Endothelial cell of umbilical vein (primary cell): ENCODE results near the gene CIB2. TPM values are rescaled to one million over a fixed set of nuclear protein-coding genes. Genes with fewer than 3 reads are reported as not detected.

Experiments used
- BruUV-seq: library from RNA; stranded (reverse); fragments of 400-500 nt; replicated peaks from 2 replicates; lab custom pipeline; 2021; lab: Mats Ljungman, UMichigan
- CTCF ChIA-PET: fragments of 300-600, 350-600 bp; sonication (Branson Sonifier 250); formaldehyde crosslinking; loops from one replicate; lab custom pipeline; 2021; ENCODE audit warnings: antibody characterized with exemption, inconsistent platforms; lab: Charles Lee
- POLR2A ChIA-PET: fragments of 300-600, 350-600 bp; sonication (Branson Sonifier 250); formaldehyde crosslinking; loops from one replicate; lab custom pipeline; 2021; ENCODE audit warnings: antibody characterized with exemption, inconsistent platforms; lab: Charles Lee
- DNase-seq: peaks from one replicate; pipeline ENCODE4 v3.0.0-alpha.2; 2011; ENCODE audit warnings: low read depth, low spot score
- FAIRE-seq: peaks from 2 replicates; lab custom pipeline; 2011; peaks lifted over from hg19 to GRCh38; lab: Jason Lieb, UNC
- H2AFZ ChIP-seq: 2 replicates; pipeline ENCODE4 v1.6.0; 2012; ENCODE audit warnings: low read depth, low read length, control low read depth, inconsistent platforms
- H3K27ac ChIP-seq: 2 replicates; pipeline ENCODE4 v1.5.1; 2011; ENCODE audit warnings: low read depth, mild to moderate bottlenecking, control low read depth, low read length, moderate library complexity; ENCODE audit not compliant: insufficient read depth
- H3K27me3 ChIP-seq, 2 experiments: 2 replicates each; pipeline versions ENCODE4 v1.6.0 to v1.6.1; 2011; ENCODE audit warnings: low read length in 2 of 2, mixed read lengths in 1 of 2; ENCODE audit not compliant: control insufficient read depth in 2 of 2, insufficient read depth in 2 of 2
- H3K36me3 ChIP-seq, 2 experiments: 2 replicates in 1 of 2; 3 replicates in 1 of 2; pipeline ENCODE4 v1.5.1; 2011; ENCODE audit warnings: low read length in 2 of 2, mild to moderate bottlenecking in 1 of 2, moderate library complexity in 1 of 2; ENCODE audit not compliant: control insufficient read depth in 2 of 2, insufficient read depth in 2 of 2; ENCODE audit errors: extremely low read depth in 1 of 2
- H3K4me1 ChIP-seq: 3 replicates; pipeline ENCODE4 v1.5.1; 2011; ENCODE audit warnings: mild to moderate bottlenecking, low read length; ENCODE audit not compliant: control insufficient read depth, insufficient read depth; ENCODE audit errors: extremely low read depth
- H3K4me2 ChIP-seq: 2 replicates; pipeline ENCODE4 v1.6.1; 2011; ENCODE audit warnings: low read length, control low read depth, mixed read lengths; ENCODE audit not compliant: insufficient read depth
- H3K4me3 ChIP-seq, 3 experiments: fragments of 200-600 bp in 1 of 3; sonication (generic), shearing (Covaris generic) in 1 of 3; replicated peaks in 1 of 3; 2 replicates each; pipeline ENCODE4 v1.5.1; 2011 to 2016; ENCODE audit warnings: control low read depth in 3 of 3, low read length in 3 of 3, mild to moderate bottlenecking in 2 of 3, inconsistent platforms in 1 of 3, low read depth in 1 of 3, moderate library complexity in 1 of 3; ENCODE audit not compliant: insufficient read depth in 1 of 3
- H3K79me2 ChIP-seq: 2 replicates; pipeline ENCODE4 v1.6.0; 2012; ENCODE audit warnings: low read length, inconsistent platforms; ENCODE audit not compliant: control insufficient read depth, insufficient read depth
- H3K9ac ChIP-seq: replicated peaks from 2 replicates; pipeline ENCODE3; 2011; ENCODE audit warnings: low read length, control low read depth; ENCODE audit not compliant: insufficient read depth; ENCODE audit errors: extremely low read depth
- H3K9me1 ChIP-seq: replicated peaks from 3 replicates; pipeline ENCODE4 v1.6.0; 2011; ENCODE audit warnings: mild to moderate bottlenecking, low read length; ENCODE audit not compliant: control insufficient read depth, insufficient read depth; ENCODE audit errors: extremely low read depth
- H3K9me3 ChIP-seq: replicated peaks from 2 replicates; pipeline ENCODE4 v1.5.1; 2012; ENCODE audit warnings: low read length, inconsistent platforms; ENCODE audit not compliant: control insufficient read depth, insufficient read depth
- H4K20me1 ChIP-seq: replicated peaks from 2 replicates; pipeline ENCODE3; 2011; ENCODE audit warnings: mild to moderate bottlenecking, low read length; ENCODE audit not compliant: control insufficient read depth, insufficient read depth; ENCODE audit errors: extremely low read depth
- EZH2 ChIP-seq: IDR thresholded peaks from 2 replicates; pipeline ENCODE4 v1.6.1; 2012; ENCODE audit warnings: borderline replicate concordance, low read depth, mild to moderate bottlenecking, moderate library complexity, low read length, inconsistent platforms; ENCODE audit not compliant: severe bottlenecking
- FOS ChIP-seq: IDR thresholded peaks from 2 replicates; pipeline ENCODE4 v1.6.1; 2011; ENCODE audit warnings: mild to moderate bottlenecking, low read length, moderate library complexity, borderline replicate concordance; ENCODE audit not compliant: insufficient read depth
- GATA2 ChIP-seq: IDR thresholded peaks from 2 replicates; pipeline ENCODE4 v1.7.0; 2011; ENCODE audit warnings: low read depth, mild to moderate bottlenecking, moderate library complexity, mixed read lengths, low read length; ENCODE audit not compliant: insufficient read length, insufficient read depth
- JUN ChIP-seq: IDR thresholded peaks from 2 replicates; pipeline ENCODE4 v1.6.1; 2011; ENCODE audit warnings: borderline replicate concordance, low read depth; ENCODE audit not compliant: insufficient read length, insufficient read depth
- MYC ChIP-seq: IDR thresholded peaks from one replicate; pipeline ENCODE4 v1.6.1; 2011; ENCODE audit warnings: mild to moderate bottlenecking, low read depth, low read length
- POLR2A ChIP-seq: IDR thresholded peaks from 2 replicates; pipeline ENCODE4 v1.6.1; 2012; ENCODE audit warnings: low read depth, mild to moderate bottlenecking, control low read depth, low read length
- POLR2AphosphoS5 ChIP-seq: IDR thresholded peaks from 2 replicates; pipeline ENCODE4 v1.6.1; 2012; ENCODE audit warnings: low read depth, mild to moderate bottlenecking, control low read depth, low read length, moderate library complexity; ENCODE audit not compliant: insufficient read depth
- dilution Hi-C: fragments of 300-500 bp; cut with MboI; formaldehyde crosslinking; loops from one replicate; pipeline ENCODE4 v1.15.0; 2019; ENCODE audit warnings: low sequenced_read_pairs; ENCODE audit not compliant: extremely low pct_ligation_motif_present
- intact Hi-C: fragments of 100-400 bp; cut with micrococcal nuclease; formaldehyde crosslinking; loops from one replicate; pipeline ENCODE4 v1.10.0; 2022
- polyA plus RNA-seq, 4 experiments: library from polyadenylated mRNA; depleted of rRNA in 3 of 4; stranded (reverse) in 3 of 4; unstranded in 1 of 4; fragments of >200 nt; gene quantifications; 2 replicates each; pipeline versions ENCODE4 v1.2.1 to v1.2.3, GENCODE V29; 2011 to 2012; ENCODE audit warnings: missing spikeins in 1 of 4
- total RNA-seq: library from RNA; stranded (reverse); gene quantifications from 2 replicates; pipeline ENCODE4 v1.2.3, GENCODE V29; 2021
- TF ChIP-seq, protein P1 (sequence below), 2 donors: IDR thresholded peaks; 1 replicate in 1 of 2; 2 replicates in 1 of 2; pipeline ENCODE4 v1.5.1; 2011; ENCODE audit warnings: low read length in 2 of 2, mild to moderate bottlenecking in 2 of 2, moderate library complexity in 2 of 2, control low read depth in 1 of 2, inconsistent platforms in 1 of 2, low read depth in 1 of 2; ENCODE audit not compliant: insufficient read depth in 1 of 2; ENCODE audit errors: extremely low read depth in 1 of 2
- TF ChIP-seq, protein P2 (sequence below): IDR thresholded peaks from 2 replicates; pipeline ENCODE4 v1.6.1; 2011; ENCODE audit not compliant: insufficient read depth, insufficient read length

Gene CIB2
- total and polyA plus RNA-seq, 2 donors (not counting 3 experiments of a cell fraction or from before 2014, with no cell fraction given): 4.0 to 7.7 TPM

DNA sequence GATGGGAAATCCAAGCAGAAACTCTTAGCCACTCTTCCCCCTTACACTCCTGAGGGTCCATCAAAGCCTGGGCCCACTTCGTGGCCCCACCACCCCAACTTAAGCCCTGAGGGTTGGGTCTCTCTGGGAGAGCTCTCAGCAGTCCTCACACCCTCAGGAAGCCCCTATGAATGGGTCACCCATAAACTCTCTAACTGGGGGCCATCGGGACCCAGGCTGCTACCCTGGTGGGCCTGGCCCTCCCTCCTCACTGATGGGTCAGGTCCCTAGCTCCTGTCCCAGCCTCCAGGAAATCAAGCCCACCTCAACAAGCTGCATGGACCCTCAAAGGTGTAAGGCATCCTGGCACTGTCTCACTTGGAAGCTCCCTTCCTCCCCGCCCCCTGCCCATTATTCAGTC lies 19.5 kb downstream of the CIB2 start:
- dilution Hi-C loops (no loop called here), intact Hi-C loops (no loop called here)
- Histone ChIP-seq H3K36me3 (no peaks in the 10 kb centered on the region), H3K27ac (no peak overlapping the region), H4K20me1 (no peaks in the 10 kb centered on the region), H3K9me3 (no peaks in the 10 kb centered on the region), H3K4me2 (no peak overlapping the region), H3K9me1 (no peaks in the 10 kb centered on the region), H3K79me2 (no peaks in the 10 kb centered on the region), H3K4me1 (no peaks in the 10 kb centered on the region), H3K4me3 (no peak overlapping the region), H3K9ac (no peak overlapping the region), H3K27me3 (no peaks in the 10 kb centered on the region), H2AFZ (no peak overlapping the region)
- no peak for FAIRE-seq
- DNase-seq: no peak
- no TSS peak for BruUV-seq
- TF ChIP-seq JUN (no peak), EZH2 (no peak), POLR2A (no peak), GATA2 (no peak), FOS (no peak), MYC (no peak), POLR2AphosphoS5 (no peak)
- TF ChIP-seq, protein P1, sequence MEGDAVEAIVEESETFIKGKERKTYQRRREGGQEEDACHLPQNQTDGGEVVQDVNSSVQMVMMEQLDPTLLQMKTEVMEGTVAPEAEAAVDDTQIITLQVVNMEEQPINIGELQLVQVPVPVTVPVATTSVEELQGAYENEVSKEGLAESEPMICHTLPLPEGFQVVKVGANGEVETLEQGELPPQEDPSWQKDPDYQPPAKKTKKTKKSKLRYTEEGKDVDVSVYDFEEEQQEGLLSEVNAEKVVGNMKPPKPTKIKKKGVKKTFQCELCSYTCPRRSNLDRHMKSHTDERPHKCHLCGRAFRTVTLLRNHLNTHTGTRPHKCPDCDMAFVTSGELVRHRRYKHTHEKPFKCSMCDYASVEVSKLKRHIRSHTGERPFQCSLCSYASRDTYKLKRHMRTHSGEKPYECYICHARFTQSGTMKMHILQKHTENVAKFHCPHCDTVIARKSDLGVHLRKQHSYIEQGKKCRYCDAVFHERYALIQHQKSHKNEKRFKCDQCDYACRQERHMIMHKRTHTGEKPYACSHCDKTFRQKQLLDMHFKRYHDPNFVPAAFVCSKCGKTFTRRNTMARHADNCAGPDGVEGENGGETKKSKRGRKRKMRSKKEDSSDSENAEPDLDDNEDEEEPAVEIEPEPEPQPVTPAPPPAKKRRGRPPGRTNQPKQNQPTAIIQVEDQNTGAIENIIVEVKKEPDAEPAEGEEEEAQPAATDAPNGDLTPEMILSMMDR (IDR thresholded peaks at IDR 0.05; ENCODE audit: extremely low read depth in 1 of 2, insufficient read depth in 1 of 2, low read depth in 1 of 2, low read length in 2 of 2): no peak
- TF ChIP-seq, protein P2, sequence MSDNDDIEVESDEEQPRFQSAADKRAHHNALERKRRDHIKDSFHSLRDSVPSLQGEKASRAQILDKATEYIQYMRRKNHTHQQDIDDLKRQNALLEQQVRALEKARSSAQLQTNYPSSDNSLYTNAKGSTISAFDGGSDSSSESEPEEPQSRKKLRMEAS: no peak
- CTCF ChIA-PET: interaction anchor here (0.6 to 11.2 kb wide), 7 partner anchors 27 to 153 kb away, joined by 3 to 273 read pairs (median 151); no protein-coding TSS in a partner anchor
- POLR2A ChIA-PET: no interaction called here
